ENCODE data around the gene TRIO.

The TRIO gene

GRCh38 chr5:14123551-14123950, 19.6 kb upstream of the TRIO start:
- DNase-seq (ENCODE audit: low spot score): no peak

- DNase-seq (ENCODE audit: low spot score): no peak
Observed at GRCh38 chr5:14123974-14124482, 19.1 kb upstream of the TRIO start.

GRCh38 chr5:14125262-14125661, 17.9 kb upstream of the TRIO start:
- no peak for DNase-seq (ENCODE audit: low spot score)

GRCh38 chr5:14127587-14127986, 15.6 kb upstream of the TRIO start:
- DNase-seq (ENCODE audit: low spot score): no peak

- no peak for DNase-seq (ENCODE audit: low spot score)
Observed at GRCh38 chr5:14128079-14128478, 15.1 kb upstream of the TRIO start.

- DNase-seq (ENCODE audit: low spot score): no peak
Observed at GRCh38 chr5:14129123-14129522, 14.0 kb upstream of the TRIO start.

GRCh38 chr5:14131855-14132503, 11.2 kb upstream of the TRIO start:
- DNase-seq (ENCODE audit: low spot score): no peak

- no peak for DNase-seq (ENCODE audit: low spot score)
Observed at GRCh38 chr5:14133394-14133793, 9.7 kb upstream of the TRIO start.

GRCh38 chr5:14134083-14134482, 9.1 kb upstream of the TRIO start:
- no peak for DNase-seq (ENCODE audit: low spot score)

GRCh38 chr5:14134771-14135170, 8.4 kb upstream of the TRIO start:
- no peak for DNase-seq (ENCODE audit: low spot score)

GRCh38 chr5:14135621-14136020, 7.5 kb upstream of the TRIO start:
- no peak for DNase-seq (ENCODE audit: low spot score)

- no peak for DNase-seq (ENCODE audit: low spot score)
Observed at GRCh38 chr5:14136228-14136627, 6.9 kb upstream of the TRIO start.

- no peak for DNase-seq (ENCODE audit: low spot score)
Observed at GRCh38 chr5:14138608-14139540, 4.3 kb upstream of the TRIO start.

- no peak for DNase-seq (ENCODE audit: low spot score)
Observed at GRCh38 chr5:14141764-14142163, 1.4 kb upstream of the TRIO start.

GRCh38 chr5:14142202-14142826, 828 bp upstream of the TRIO start:
- no peak for DNase-seq (ENCODE audit: low spot score)

GRCh38 chr5:14143546-14143840, 351 bp downstream of the TRIO start:
- DNase-seq (ENCODE audit: low spot score): no peak

- no peak for DNase-seq (ENCODE audit: low spot score)
Observed at GRCh38 chr5:14143841-14144585, 871 bp downstream of the TRIO start.

GRCh38 chr5:14144586-14145434, 1.7 kb downstream of the TRIO start:
- no peak for DNase-seq (ENCODE audit: low spot score)

GRCh38 chr5:14145435-14146334, 2.5 kb downstream of the TRIO start:
- DNase-seq (ENCODE audit: low spot score): no peak

GRCh38 chr5:14146725-14147124, 3.6 kb downstream of the TRIO start:
- no peak for DNase-seq (ENCODE audit: low spot score)
